HepG2 (cell line): ENCODE data around the gene MYLK3. TPM values are rescaled to one million over a fixed set of nuclear protein-coding genes. Genes with fewer than 3 reads are reported as not detected.

ENCODE experiments used
- ARID5B ChIP-seq: IDR thresholded peaks from 2 replicates; pipeline ENCODE4 v1.4.0; 2020; ENCODE audit warnings: mild to moderate bottlenecking, missing genetic modification reagents
- MLLT10 ChIP-seq: sonication (generic); formaldehyde crosslinking; IDR thresholded peaks from 2 replicates; pipeline ENCODE4 v1.4.0; 2020; ENCODE audit warnings: missing genetic modification reagents
- NCOR1 ChIP-seq: fragments of 200-600 bp; sonication (generic); IDR thresholded peaks from 2 replicates; pipeline ENCODE4 v1.7.0; 2017; ENCODE audit warnings: antibody characterized with exemption, low read length, borderline replicate concordance
- NR2F1 ChIP-seq, 2 experiments: fragments of 450-650 bp in 1 of 2; formaldehyde crosslinking in 1 of 2; IDR thresholded peaks; 2 replicates each; pipeline versions ENCODE4 v1.5.0 to v1.6.1; 2016 to 2020; ENCODE audit warnings: mild to moderate bottlenecking in 1 of 2, missing compliant biosample characterization in 1 of 2, missing genetic modification reagents in 1 of 2, moderate library complexity in 1 of 2
- SNAPC2 ChIP-seq: sonication (generic); formaldehyde crosslinking; IDR thresholded peaks from 2 replicates; pipeline ENCODE4 v1.8.1; 2022; ENCODE audit warnings: mild to moderate bottlenecking, missing genetic modification reagents
- THAP9 ChIP-seq: sonication (generic); formaldehyde crosslinking; IDR thresholded peaks from 2 replicates; pipeline ENCODE4; 2020; ENCODE audit warnings: missing genetic modification reagents, mild to moderate bottlenecking, borderline replicate concordance
- ZNF180 ChIP-seq: sonication (generic); formaldehyde crosslinking; IDR thresholded peaks from 2 replicates; pipeline ENCODE4 v1.4.0; 2020; ENCODE audit warnings: low read depth, missing genetic modification reagents, borderline replicate concordance
- ZNF253 ChIP-seq: sonication (generic); formaldehyde crosslinking; IDR thresholded peaks from 2 replicates; pipeline ENCODE4 v1.8.0; 2022; ENCODE audit warnings: mild to moderate bottlenecking, missing genetic modification reagents, borderline replicate concordance
- ZNF326 ChIP-seq: sonication (generic); formaldehyde crosslinking; IDR thresholded peaks from 2 replicates; pipeline ENCODE4 v1.4.0; 2020; ENCODE audit warnings: missing genetic modification reagents, borderline replicate concordance
- ZNF547 ChIP-seq: sonication (generic); formaldehyde crosslinking; IDR thresholded peaks from 2 replicates; pipeline ENCODE4 v1.5.1; 2020; ENCODE audit warnings: mild to moderate bottlenecking, missing genetic modification reagents
- ZNF567 ChIP-seq: sonication (generic); formaldehyde crosslinking; IDR thresholded peaks from 2 replicates; pipeline ENCODE4 v1.8.1; 2023; ENCODE audit warnings: mild to moderate bottlenecking, missing genetic modification reagents, borderline replicate concordance
- ZNF670 ChIP-seq: sonication (generic); formaldehyde crosslinking; IDR thresholded peaks from 2 replicates; pipeline ENCODE4 v1.8.0; 2022; ENCODE audit warnings: mild to moderate bottlenecking, missing genetic modification reagents, borderline replicate concordance
- ZNF766 ChIP-seq: sonication (generic); formaldehyde crosslinking; IDR thresholded peaks from 2 replicates; pipeline ENCODE4 v1.5.0; 2020; ENCODE audit warnings: missing genetic modification reagents, borderline replicate concordance
- polyA plus RNA-seq, 8 experiments: library from polyadenylated mRNA; depleted of rRNA in 3 of 8; stranded (reverse) in 7 of 8; unstranded in 1 of 8; fragments of >200 nt; fragmentation: Illumina TruSeq in 4 of 8; extraction: Trizol in 4 of 8; gene quantifications; 2 replicates each; pipeline versions ENCODE4 v1.2.1 to v1.2.3, GENCODE V29; 2011 to 2016; ENCODE audit warnings: low read depth in 4 of 8, missing spikeins in 1 of 8, mixed read lengths in 1 of 8; ENCODE audit not compliant: insufficient read depth in 1 of 8
- total RNA-seq, 5 experiments: library from RNA; depleted of rRNA; stranded (reverse); fragments of >200 nt; fragmentation: Illumina TruSeq; extraction: Trizol; gene quantifications; 2 replicates each; pipeline ENCODE4 v1.2.3, GENCODE V29; 2016; ENCODE audit warnings: low read depth in 1 of 5
- TF ChIP-seq, protein P1 (sequence below), 2 experiments: sonication (generic) in 1 of 2; formaldehyde crosslinking in 1 of 2; IDR thresholded peaks; 2 replicates each; pipeline versions ENCODE4 v1.4.0 to v1.6.1; 2016 to 2020; ENCODE audit warnings: borderline replicate concordance in 1 of 2, low read depth in 1 of 2, mild to moderate bottlenecking in 1 of 2, missing genetic modification reagents in 1 of 2
- TF ChIP-seq, protein P2 (sequence below): IDR thresholded peaks from 2 replicates; pipeline ENCODE4 v1.6.1; 2012; ENCODE audit warnings: inconsistent platforms

MYLK3 gene
- total and polyA plus RNA-seq, 2 of the 13 experiments (the other 11 are each of a cell fraction or from before 2014, with no cell fraction given): 0.04 to 0.18 TPM

- TF ChIP-seq, protein P1, sequence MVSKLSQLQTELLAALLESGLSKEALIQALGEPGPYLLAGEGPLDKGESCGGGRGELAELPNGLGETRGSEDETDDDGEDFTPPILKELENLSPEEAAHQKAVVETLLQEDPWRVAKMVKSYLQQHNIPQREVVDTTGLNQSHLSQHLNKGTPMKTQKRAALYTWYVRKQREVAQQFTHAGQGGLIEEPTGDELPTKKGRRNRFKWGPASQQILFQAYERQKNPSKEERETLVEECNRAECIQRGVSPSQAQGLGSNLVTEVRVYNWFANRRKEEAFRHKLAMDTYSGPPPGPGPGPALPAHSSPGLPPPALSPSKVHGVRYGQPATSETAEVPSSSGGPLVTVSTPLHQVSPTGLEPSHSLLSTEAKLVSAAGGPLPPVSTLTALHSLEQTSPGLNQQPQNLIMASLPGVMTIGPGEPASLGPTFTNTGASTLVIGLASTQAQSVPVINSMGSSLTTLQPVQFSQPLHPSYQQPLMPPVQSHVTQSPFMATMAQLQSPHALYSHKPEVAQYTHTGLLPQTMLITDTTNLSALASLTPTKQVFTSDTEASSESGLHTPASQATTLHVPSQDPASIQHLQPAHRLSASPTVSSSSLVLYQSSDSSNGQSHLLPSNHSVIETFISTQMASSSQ (IDR thresholded peaks at IDR 0.05; ENCODE audit: low read depth): no peak
- TF ChIP-seq, protein P1 (CRISPR knock-in tag; IDR thresholded peaks at IDR 0.05; ENCODE audit: borderline replicate concordance): peak; percentile 52; the same call in 1 of the 2 replicates
- no peak for TF ChIP-seq NCOR1
- 0 out of 4 replicates have a peak, but pooled peaks of 1 of the 2 experiments have one; percentile 15 for TF ChIP-seq NR2F1 (CRISPR knock-in tag; IDR thresholded peaks at IDR 0.05)
- peak; percentile 73; the same call in 1 of the 2 replicates for TF ChIP-seq ZNF766
- TF ChIP-seq MLLT10 (CRISPR knock-in tag): no peak
- TF ChIP-seq THAP9 (CRISPR knock-in tag): peak; percentile 81; the same call in 1 of the 2 replicates
- peak; percentile 78; the same call in 1 of the 2 replicates for TF ChIP-seq ZNF670
- peak; percentile 22; the same call in 1 of the 2 replicates for TF ChIP-seq ZNF326
- TF ChIP-seq ZNF547: peak; percentile 89
- TF ChIP-seq, protein P2, sequence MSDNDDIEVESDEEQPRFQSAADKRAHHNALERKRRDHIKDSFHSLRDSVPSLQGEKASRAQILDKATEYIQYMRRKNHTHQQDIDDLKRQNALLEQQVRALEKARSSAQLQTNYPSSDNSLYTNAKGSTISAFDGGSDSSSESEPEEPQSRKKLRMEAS: peak; percentile 88
- TF ChIP-seq ARID5B: peak; percentile 45
- no peak for TF ChIP-seq ZNF253 (CRISPR knock-in tag)
- no peak for TF ChIP-seq ZNF180 (CRISPR knock-in tag)
- TF ChIP-seq ZNF567 (CRISPR knock-in tag): peak; percentile 73; the same call in 1 of the 2 replicates
- peak; percentile 71; the same call in 1 of the 2 replicates for TF ChIP-seq SNAPC2 (CRISPR knock-in tag)
Measured at GRCh38 chr16:46789499-46790414, 41.6 kb upstream of the MYLK3 start (continued).
